GM12878 (cell line): Measurements from ENCODE around the gene DTWD2.

Source experiments
- SUZ12 ChIP-seq: fragments of 200-600 bp; sonication (generic); IDR thresholded peaks from one replicate; pipeline ENCODE4 v1.6.1; 2018; ENCODE audit warnings: antibody characterized with exemption, mild to moderate bottlenecking; ENCODE audit not compliant: unreplicated experiment
- TF ChIP-seq, protein P1 (sequence below): IDR thresholded peaks from 2 replicates; pipeline ENCODE4 v1.6.1; 2011; ENCODE audit warnings: low read depth, low read length, improper control_type of control experiment, borderline replicate concordance

DNA sequence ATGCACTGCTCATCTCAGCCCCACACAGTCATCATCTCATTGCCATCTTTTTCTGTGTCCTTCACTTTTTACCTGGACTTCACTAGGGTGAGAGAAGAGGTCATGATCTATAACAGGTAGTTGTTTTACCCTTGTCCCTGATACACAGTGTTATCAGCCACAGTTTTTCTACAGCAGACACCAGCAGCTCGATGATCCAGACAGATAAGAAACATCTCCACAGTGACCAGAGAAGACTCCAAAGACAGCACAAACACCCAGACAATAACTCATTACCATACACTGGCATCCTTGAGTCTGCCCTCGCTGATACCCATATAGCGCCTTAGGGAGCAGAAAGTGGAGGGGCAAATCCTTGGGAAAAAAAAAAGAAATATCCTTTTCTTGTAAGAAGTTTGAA is 194.1 kb downstream of the DTWD2 start:
- TF ChIP-seq, protein P1, sequence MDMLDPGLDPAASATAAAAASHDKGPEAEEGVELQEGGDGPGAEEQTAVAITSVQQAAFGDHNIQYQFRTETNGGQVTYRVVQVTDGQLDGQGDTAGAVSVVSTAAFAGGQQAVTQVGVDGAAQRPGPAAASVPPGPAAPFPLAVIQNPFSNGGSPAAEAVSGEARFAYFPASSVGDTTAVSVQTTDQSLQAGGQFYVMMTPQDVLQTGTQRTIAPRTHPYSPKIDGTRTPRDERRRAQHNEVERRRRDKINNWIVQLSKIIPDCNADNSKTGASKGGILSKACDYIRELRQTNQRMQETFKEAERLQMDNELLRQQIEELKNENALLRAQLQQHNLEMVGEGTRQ, result no peak
- no peak for TF ChIP-seq SUZ12
